ENCODE measurements around the gene PDCL3.

PDCL3 gene

GRCh38 chr2:100612388-100613000, 49.7 kb downstream of the PDCL3 start:
- no peak for DNase-seq

DNA sequence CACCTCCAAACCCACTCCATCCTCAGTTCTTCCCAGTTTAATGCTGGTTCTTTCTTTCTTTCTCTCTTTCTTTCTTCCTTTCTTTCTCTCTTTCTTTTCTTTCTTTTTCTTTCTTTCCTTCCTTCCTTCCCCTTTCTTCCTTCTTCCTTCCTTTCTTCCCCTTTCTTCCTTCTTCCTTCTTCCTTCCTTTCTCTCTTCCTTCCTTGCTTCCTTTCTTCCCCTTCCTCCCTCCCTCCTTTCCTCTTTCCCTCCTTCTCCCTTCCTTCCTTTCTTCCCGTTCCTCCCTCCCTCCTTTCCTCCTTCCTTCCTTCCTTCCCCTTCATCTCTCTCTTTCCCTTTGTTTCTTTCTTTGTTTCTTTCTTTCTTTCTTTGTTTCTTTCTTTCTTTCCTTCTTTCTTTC, 50.9 kb downstream of the PDCL3 start:
- no peak for DNase-seq

GRCh38 chr2:100614455-100615000, 51.7 kb downstream of the PDCL3 start:
- DNase-seq, result no peak

- DNase-seq, result no peak
These were observed 52.7 kb downstream of the PDCL3 start for GRCh38 chr2:100615471-100615870.

DNA sequence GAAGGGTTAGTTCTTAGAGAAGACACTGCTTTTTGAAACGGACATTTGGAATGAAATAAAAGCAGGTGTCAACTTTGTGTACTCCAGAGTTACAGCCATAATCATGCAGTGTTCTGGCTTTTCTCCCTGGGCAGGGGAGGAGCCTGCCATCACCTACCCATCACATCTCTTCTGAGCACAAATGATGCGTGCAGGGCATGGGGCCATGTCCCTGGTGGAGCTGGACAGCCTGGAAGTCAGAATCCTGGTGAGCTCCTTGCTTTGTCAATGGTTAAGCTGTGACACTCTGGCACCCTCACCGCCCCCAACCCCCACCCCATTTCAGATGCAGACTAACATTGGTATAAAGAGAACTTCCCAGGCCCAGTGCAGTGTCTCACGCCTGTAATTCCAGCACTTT, 53.1 kb downstream of the PDCL3 start:
- DNase-seq, result no peak

DNA sequence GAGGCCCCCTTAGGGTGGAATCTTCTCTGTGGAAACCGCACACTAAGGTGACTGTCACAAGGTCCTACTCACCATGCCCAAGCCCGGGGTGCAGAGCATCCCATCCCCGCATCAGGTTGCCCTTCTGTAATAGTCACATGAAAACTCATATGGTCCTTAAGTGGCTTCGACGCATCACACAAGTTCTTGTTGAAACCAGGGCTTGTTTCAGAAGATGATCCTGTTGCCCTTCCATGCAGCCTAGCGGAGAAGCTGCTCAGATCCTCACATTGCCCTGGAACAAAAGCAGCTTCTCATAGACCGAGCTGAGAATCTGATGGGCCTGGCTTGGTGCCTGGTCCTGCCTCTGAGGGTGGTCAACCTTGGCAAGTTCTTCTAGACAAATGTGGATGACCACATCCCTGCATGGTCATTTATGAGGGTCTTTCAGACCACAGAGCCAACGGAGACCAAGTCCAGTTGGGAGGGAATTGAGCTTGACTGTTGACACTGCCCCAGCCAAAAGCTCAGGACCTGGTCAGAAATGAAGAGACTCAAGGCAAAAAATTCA, 54.1 kb downstream of the PDCL3 start:
- DNase-seq, result no peak

GRCh38 chr2:100619951-100620350, 57.2 kb downstream of the PDCL3 start:
- DNase-seq, result no peak

DNA sequence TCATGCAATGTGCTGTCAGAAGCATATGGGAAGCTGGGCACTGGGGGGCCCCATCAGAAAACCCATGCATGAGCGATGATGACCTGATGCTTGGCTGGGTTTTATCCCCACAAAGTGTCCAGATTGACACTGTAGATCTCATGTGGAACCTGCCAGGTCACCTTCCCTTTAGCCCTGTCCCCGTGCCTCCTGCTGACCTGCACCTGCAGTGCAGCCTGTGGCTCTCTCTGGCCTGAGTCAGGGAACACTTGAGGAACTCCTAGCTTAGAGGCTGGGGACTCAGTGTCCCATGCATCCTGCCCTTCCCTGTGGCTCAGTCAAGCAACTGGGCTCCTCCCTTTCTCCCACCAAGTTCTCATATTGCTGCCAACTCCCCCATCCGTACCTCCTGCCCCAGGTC, 57.7 kb downstream of the PDCL3 start:
- DNase-seq, result no peak

DNA sequence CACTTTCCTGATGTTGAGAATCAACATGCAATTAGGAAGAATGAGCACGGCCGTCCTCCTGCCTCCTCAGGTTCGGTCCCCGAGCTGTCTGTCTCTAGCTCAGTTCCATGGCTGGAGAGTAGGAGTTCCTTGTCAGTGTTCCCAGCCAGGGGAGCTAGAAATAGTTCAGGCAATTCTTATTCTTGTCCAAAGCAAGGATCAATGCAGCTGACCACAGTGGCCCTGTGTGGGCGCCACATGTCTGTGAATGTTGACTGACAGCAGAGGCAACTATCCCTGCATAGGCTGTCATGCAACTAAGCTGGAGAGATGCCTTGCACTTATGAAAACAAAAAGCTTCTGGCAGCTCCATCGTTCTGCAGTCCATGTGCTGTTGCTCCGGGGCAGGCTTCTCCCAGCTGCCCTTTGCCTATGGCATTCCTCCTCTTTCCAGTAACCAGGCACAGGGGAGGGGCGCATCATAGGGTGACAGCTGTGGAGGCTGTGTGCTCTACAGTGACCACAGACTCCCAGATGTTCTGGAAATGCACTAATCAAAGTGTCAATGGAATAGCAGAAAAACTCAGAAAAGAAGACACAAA, 58.7 kb downstream of the PDCL3 start:
- DNase-seq, result no peak

- no peak for DNase-seq
These were observed 60.4 kb downstream of the PDCL3 start for GRCh38 chr2:100623033-100623715.

- no peak for DNase-seq
These were observed 61.1 kb downstream of the PDCL3 start for GRCh38 chr2:100623930-100624329.

GRCh38 chr2:100624536-100624935, 61.7 kb downstream of the PDCL3 start:
- DNase-seq, result no peak

- no peak for DNase-seq
These were observed 62.9 kb downstream of the PDCL3 start for GRCh38 chr2:100625717-100626116.

All from NCI-H146 (cell line).